K562 (cell line): ENCODE data around the gene BANP. TPM values are rescaled to one million over a fixed set of nuclear protein-coding genes. Genes with fewer than 3 reads are reported as not detected.
"Not testable (repeated sequence)": the region's sequence is repeated elsewhere in the genome, so short reads cannot be mapped to it uniquely, and the experiment has no call there.

Source experiments
- ATAC-seq: fragments of 200-7000 bp; cut with Tn5 transposase; 3 replicates; pipeline ENCODE4 v1.9.1; 2020; ENCODE audit warnings: moderate library complexity
- BruUV-seq: library from RNA; stranded (reverse); fragments of 400-500 nt; replicated peaks from 2 replicates; lab custom pipeline; 2021; lab: Mats Ljungman, UMichigan
- CTCF ChIA-PET: fragments of 300-600 bp; formaldehyde crosslinking; extraction: SDS; loops from one replicate; lab custom pipeline; 2021; ENCODE audit warnings: low intra/inter-chr PET ratio; lab: Yijun Ruan, JAX
- POLR2A ChIA-PET: fragments of 300-600, 350-650 bp; sonication (Branson Sonifier 250); formaldehyde crosslinking; extraction: SDS; loops from one replicate; lab custom pipeline; 2021; ENCODE audit warnings: antibody characterized with exemption, inconsistent platforms; lab: Yijun Ruan, JAX
- DNase-seq, 4 experiments: peaks; one replicate each; pipeline versions ENCODE4 v3.0.0 to v3.0.0-alpha.2; 2011 to 2018; ENCODE audit warnings: low spot score in 3 of 4, mixed read lengths in 3 of 4; ENCODE audit errors: extremely low read depth in 1 of 4
- FAIRE-seq: peaks from 2 replicates; lab custom pipeline; 2011; peaks lifted over from hg19 to GRCh38; lab: Jason Lieb, UNC
- H2AFZ ChIP-seq: 2 replicates; pipeline ENCODE4 v1.6.0; 2011; ENCODE audit warnings: low read depth, low read length, control low read depth, inconsistent platforms
- H3K27ac ChIP-seq: fragments of 200-600 bp; 3 replicates; pipeline ENCODE4 v1.8.0; 2011; ENCODE audit warnings: low read depth, mild to moderate bottlenecking, control low read depth, inconsistent platforms, low read length, moderate library complexity, mixed read lengths; ENCODE audit errors: extremely low read depth
- H3K27me3 ChIP-seq, 2 experiments: fragments of 300-600 bp in 1 of 2; 2 replicates in 1 of 2; 3 replicates in 1 of 2; pipeline versions ENCODE4 v1.6.0 to v1.8.0; 2011; ENCODE audit warnings: inconsistent platforms in 2 of 2, low read length in 2 of 2, mild to moderate bottlenecking in 1 of 2, mixed read lengths in 1 of 2, moderate library complexity in 1 of 2; ENCODE audit not compliant: control insufficient read depth in 2 of 2, insufficient read depth in 2 of 2
- H3K36me3 ChIP-seq: fragments of 300-600 bp; 3 replicates; pipeline ENCODE4 v1.8.0; 2011; ENCODE audit warnings: mild to moderate bottlenecking, low read length, inconsistent platforms; ENCODE audit not compliant: control insufficient read depth, insufficient read depth
- H3K4me1 ChIP-seq, 2 experiments: fragments of 200-600 bp in 1 of 2; replicated peaks in 1 of 2; 2 replicates in 1 of 2; 3 replicates in 1 of 2; pipeline versions ENCODE4 v1.5.1 to v1.8.0; 2011; ENCODE audit warnings: inconsistent platforms in 2 of 2, low read length in 2 of 2, mild to moderate bottlenecking in 1 of 2, mixed read lengths in 1 of 2, moderate library complexity in 1 of 2; ENCODE audit not compliant: control insufficient read depth in 2 of 2, insufficient read depth in 2 of 2
- H3K4me2 ChIP-seq: 2 replicates; pipeline ENCODE4 v1.6.1; 2011; ENCODE audit warnings: low read length, control low read depth, inconsistent platforms, mixed read lengths; ENCODE audit not compliant: insufficient read depth
- H3K4me3 ChIP-seq: fragments of 200-600 bp; sonication (generic), shearing (Covaris generic); 2 replicates; pipeline ENCODE4 v1.5.1; 2016; ENCODE audit warnings: control low read depth, inconsistent platforms
- H3K79me2 ChIP-seq: fragments of 200-600 bp; 3 replicates; pipeline ENCODE4 v1.8.0; 2011; ENCODE audit warnings: low read length, inconsistent platforms; ENCODE audit not compliant: control insufficient read depth, insufficient read depth
- H3K9ac ChIP-seq, 2 experiments: 2 replicates each; pipeline versions ENCODE4 v1.6.0 to v1.6.1; 2011; ENCODE audit warnings: low read depth in 2 of 2, low read length in 2 of 2, control low read depth in 1 of 2, inconsistent platforms in 1 of 2, mild to moderate bottlenecking in 1 of 2, mixed read lengths in 1 of 2; ENCODE audit not compliant: insufficient read depth in 1 of 2
- H3K9me1 ChIP-seq: one replicate; pipeline ENCODE4 v1.6.0; 2011; ENCODE audit warnings: inconsistent platforms, mild to moderate bottlenecking, low read length, moderate library complexity; ENCODE audit not compliant: control insufficient read depth, insufficient read depth
- H3K9me3 ChIP-seq: replicated peaks from 2 replicates; pipeline ENCODE4 v1.5.1; 2011; ENCODE audit warnings: low read depth, low read length, inconsistent platforms; ENCODE audit not compliant: control insufficient read depth, insufficient read depth
- H4K20me1 ChIP-seq: replicated peaks from 2 replicates; pipeline ENCODE4 v1.6.1; 2011; ENCODE audit warnings: low read length, inconsistent platforms, mixed read lengths; ENCODE audit not compliant: control insufficient read depth, insufficient read depth
- E2F8 ChIP-seq: fragments of 450-650 bp; IDR thresholded peaks from 2 replicates; pipeline ENCODE4 v1.7.1; 2018; ENCODE audit warnings: mild to moderate bottlenecking, low read depth; ENCODE audit not compliant: partially characterized antibody
- ELF2 ChIP-seq: fragments of 250-450 bp; sonication (Bioruptor Pico); IDR thresholded peaks from 2 replicates; pipeline ENCODE4 v1.5.0; 2021; ENCODE audit warnings: mild to moderate bottlenecking
- HIVEP1 ChIP-seq: fragments of 250-450 bp; sonication (Bioruptor Pico); IDR thresholded peaks from 2 replicates; pipeline ENCODE4 v1.4.0; 2020; ENCODE audit warnings: mild to moderate bottlenecking
- NCOA6 ChIP-seq: fragments of 450-650 bp; IDR thresholded peaks from 2 replicates; pipeline ENCODE4 v1.6.1; 2017; ENCODE audit warnings: mild to moderate bottlenecking
- RFX5 ChIP-seq: IDR thresholded peaks from 2 replicates; pipeline ENCODE4 v1.6.1; 2011; ENCODE audit warnings: low read depth, mild to moderate bottlenecking, improper control_type of control experiment, low read length
- TAL1 ChIP-seq: fragments of 450-650 bp; IDR thresholded peaks from 2 replicates; pipeline ENCODE4 v1.6.1; 2016; ENCODE audit warnings: mild to moderate bottlenecking
- WGBS: fragments of 100-300 bp; shearing (Covaris generic); methylation state at CpG from one replicate; pipeline ENCODE4 v1.1.6; 2016; ENCODE audit warnings: low coverage, mixed read lengths; ENCODE audit not compliant: insufficient coverage; ENCODE audit errors: missing lambda C conversion rate; 5-methylcytosine and 5-hydroxymethylcytosine counted together
- in situ Hi-C: fragments of 300-500 bp; cut with MboI; formaldehyde crosslinking; loops from 4 replicates; pipeline ENCODE4 v1.15.0; 2018; ENCODE audit warnings: inconsistent platforms, mixed read lengths
- intact Hi-C: fragments of 100-400 bp; cut with micrococcal nuclease; formaldehyde crosslinking; loops from 2 replicates; pipeline ENCODE4 v1.14.2; 2022
- polyA plus RNA-seq, 8 experiments: library from polyadenylated mRNA; depleted of rRNA in 4 of 8; stranded (reverse) in 5 of 8; unstranded in 3 of 8; fragments of >200 nt; fragmentation: Nextera tagmentation in 2 of 8; fragmentation: Illumina TruSeq in 1 of 8; extraction: Ambion mirVana in 2 of 8; extraction: Trizol in 1 of 8; gene quantifications; 2 replicates each; pipeline versions ENCODE4 v1.2.1 to v1.2.3, GENCODE V29; 2011 to 2014; ENCODE audit warnings: inconsistent platforms in 1 of 8, missing spikeins in 1 of 8
- total RNA-seq, 7 experiments: library from RNA; depleted of rRNA in 6 of 7; stranded (reverse); fragments of >200 nt in 6 of 7; fragmentation: Illumina TruSeq in 2 of 7; extraction: Trizol in 2 of 7; gene quantifications; 2 replicates each; pipeline versions ENCODE4 v1.2.1 to v1.2.3, GENCODE V29; 2011 to 2021; ENCODE audit warnings: low replicate concordance in 1 of 7
- TF ChIP-seq, protein P1 (sequence below): sonication (generic); formaldehyde crosslinking; IDR thresholded peaks from 2 replicates; pipeline ENCODE4 v1.8.0; 2023; ENCODE audit warnings: missing genetic modification reagents, mild to moderate bottlenecking, borderline replicate concordance

The BANP gene
- total and polyA plus RNA-seq, 9 of the 15 experiments (the other 6 are each of a cell fraction or from before 2014, with no cell fraction given) = 4.6 to 22.1 (median 15.6) TPM

GRCh38 chr16:87998992-87999391 lies 47.8 kb downstream of the BANP start:
- H3K79me2 ChIP-seq, H3K4me1 ChIP-seq, DNase-seq, H3K9me1 ChIP-seq, ATAC-seq, H2AFZ ChIP-seq, H3K4me3 ChIP-seq, H3K4me2 ChIP-seq, in situ Hi-C loops, H3K27me3 ChIP-seq, H3K27ac ChIP-seq, H3K9ac ChIP-seq, H4K20me1 ChIP-seq, BruUV-seq, FAIRE-seq, POLR2A ChIA-PET, H3K9me3 ChIP-seq, H3K36me3 ChIP-seq, intact Hi-C loops, CTCF ChIA-PET: not testable (repeated sequence)
- 93% methylated on average over 13 of the region's 29 CpGs for WGBS

- Histone ChIP-seq H3K4me3 (no peak overlapping the region), H2AFZ (no peak overlapping the region), H3K9me1 (no peaks in the 10 kb centered on the region), H3K4me1 (peaks cover 0 to 12% of the 10 kb centered on the region in 2 experiments; a peak in 2 of 5 replicates), H3K9ac (no peak overlapping the region), H4K20me1 (0 out of 2 replicates have a peak, but pooled peaks cover 3% of the 10 kb centered on the region), H3K79me2 (no peaks in the 10 kb centered on the region), H3K36me3 (peaks cover 13% of the 10 kb centered on the region; the same call in 2 of the 3 replicates), H3K9me3 (no peaks in the 10 kb centered on the region), H3K27ac (no peak overlapping the region), H3K27me3 (no peaks in the 10 kb centered on the region), H3K4me2 (no peak overlapping the region)
- in situ Hi-C loops (no loop called here), intact Hi-C loops (no loop called here)
- no TSS peak for BruUV-seq
- POLR2A ChIA-PET = no interaction called here
- ATAC-seq (no peak), DNase-seq (no peak), FAIRE-seq (no peak)
- CTCF ChIA-PET = interaction anchor here (0.7 kb wide), 1 partner anchor 810 kb away, joined by 3 read pairs; no protein-coding TSS in a partner anchor
- TF ChIP-seq NCOA6 (no peak), TAL1 (no peak), ELF2 (no peak), HIVEP1 (no peak), E2F8 (no peak), RFX5 (no peak)
- TF ChIP-seq, protein P1, sequence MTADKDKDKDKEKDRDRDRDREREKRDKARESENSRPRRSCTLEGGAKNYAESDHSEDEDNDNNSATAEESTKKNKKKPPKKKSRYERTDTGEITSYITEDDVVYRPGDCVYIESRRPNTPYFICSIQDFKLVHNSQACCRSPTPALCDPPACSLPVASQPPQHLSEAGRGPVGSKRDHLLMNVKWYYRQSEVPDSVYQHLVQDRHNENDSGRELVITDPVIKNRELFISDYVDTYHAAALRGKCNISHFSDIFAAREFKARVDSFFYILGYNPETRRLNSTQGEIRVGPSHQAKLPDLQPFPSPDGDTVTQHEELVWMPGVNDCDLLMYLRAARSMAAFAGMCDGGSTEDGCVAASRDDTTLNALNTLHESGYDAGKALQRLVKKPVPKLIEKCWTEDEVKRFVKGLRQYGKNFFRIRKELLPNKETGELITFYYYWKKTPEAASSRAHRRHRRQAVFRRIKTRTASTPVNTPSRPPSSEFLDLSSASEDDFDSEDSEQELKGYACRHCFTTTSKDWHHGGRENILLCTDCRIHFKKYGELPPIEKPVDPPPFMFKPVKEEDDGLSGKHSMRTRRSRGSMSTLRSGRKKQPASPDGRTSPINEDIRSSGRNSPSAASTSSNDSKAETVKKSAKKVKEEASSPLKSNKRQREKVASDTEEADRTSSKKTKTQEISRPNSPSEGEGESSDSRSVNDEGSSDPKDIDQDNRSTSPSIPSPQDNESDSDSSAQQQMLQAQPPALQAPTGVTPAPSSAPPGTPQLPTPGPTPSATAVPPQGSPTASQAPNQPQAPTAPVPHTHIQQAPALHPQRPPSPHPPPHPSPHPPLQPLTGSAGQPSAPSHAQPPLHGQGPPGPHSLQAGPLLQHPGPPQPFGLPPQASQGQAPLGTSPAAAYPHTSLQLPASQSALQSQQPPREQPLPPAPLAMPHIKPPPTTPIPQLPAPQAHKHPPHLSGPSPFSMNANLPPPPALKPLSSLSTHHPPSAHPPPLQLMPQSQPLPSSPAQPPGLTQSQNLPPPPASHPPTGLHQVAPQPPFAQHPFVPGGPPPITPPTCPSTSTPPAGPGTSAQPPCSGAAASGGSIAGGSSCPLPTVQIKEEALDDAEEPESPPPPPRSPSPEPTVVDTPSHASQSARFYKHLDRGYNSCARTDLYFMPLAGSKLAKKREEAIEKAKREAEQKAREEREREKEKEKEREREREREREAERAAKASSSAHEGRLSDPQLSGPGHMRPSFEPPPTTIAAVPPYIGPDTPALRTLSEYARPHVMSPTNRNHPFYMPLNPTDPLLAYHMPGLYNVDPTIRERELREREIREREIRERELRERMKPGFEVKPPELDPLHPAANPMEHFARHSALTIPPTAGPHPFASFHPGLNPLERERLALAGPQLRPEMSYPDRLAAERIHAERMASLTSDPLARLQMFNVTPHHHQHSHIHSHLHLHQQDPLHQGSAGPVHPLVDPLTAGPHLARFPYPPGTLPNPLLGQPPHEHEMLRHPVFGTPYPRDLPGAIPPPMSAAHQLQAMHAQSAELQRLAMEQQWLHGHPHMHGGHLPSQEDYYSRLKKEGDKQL (CRISPR knock-in tag) = no peak
- WGBS = 87% methylated on average over 6 of the region's 6 CpGs
These were observed 51.0 kb downstream of the BANP start for GRCh38 chr16:88002211-88002610.
